Smooth muscle cell (in vitro differentiated cells): ENCODE results near the gene TRUB1. TPM values are rescaled to one million over a fixed set of nuclear protein-coding genes. Genes with fewer than 3 reads are reported as not detected.

Experiments used
- DNase-seq: peaks from one replicate; lab custom pipeline; 2025; ENCODE audit not compliant: unreplicated experiment; lab: John Stamatoyannopoulos, UW
- H2AFZ ChIP-seq: fragments of 200-600 bp; sonication (generic); 2 replicates; pipeline ENCODE4 v1.6.0; 2016; ENCODE audit warnings: antibody characterized with exemption, low read depth, mild to moderate bottlenecking
- H3F3A ChIP-seq: fragments of 200-600 bp; sonication (generic); 2 replicates; pipeline ENCODE4 v1.6.0; 2017; ENCODE audit warnings: antibody characterized with exemption, low read depth
- H3K27ac ChIP-seq: fragments of 200-600 bp; sonication (generic); 2 replicates; pipeline ENCODE4 v1.5.1; 2016; ENCODE audit warnings: low read depth, mild to moderate bottlenecking
- H3K27me3 ChIP-seq: fragments of 200-600 bp; sonication (generic); 2 replicates; pipeline ENCODE4 v1.6.1; 2016; ENCODE audit warnings: low read depth, mild to moderate bottlenecking
- H3K36me3 ChIP-seq: fragments of 200-600 bp; sonication (generic); 2 replicates; pipeline ENCODE4 v1.5.1; 2016; ENCODE audit warnings: low read depth
- H3K4me1 ChIP-seq: fragments of 200-600 bp; sonication (generic); 2 replicates; pipeline ENCODE4 v1.5.1; 2016; ENCODE audit warnings: low read depth
- H3K4me2 ChIP-seq: fragments of 200-600 bp; sonication (generic); 2 replicates; pipeline ENCODE4 v1.6.0; 2016; ENCODE audit warnings: mild to moderate bottlenecking
- H3K4me3 ChIP-seq: fragments of 200-600 bp; sonication (generic); 2 replicates; pipeline ENCODE4 v1.5.1; 2016; ENCODE audit warnings: mild to moderate bottlenecking
- H3K79me2 ChIP-seq: fragments of 200-600 bp; sonication (generic); 2 replicates; pipeline ENCODE4 v1.6.0; 2016; ENCODE audit warnings: low read depth, mild to moderate bottlenecking
- H3K9ac ChIP-seq: fragments of 200-600 bp; sonication (generic); 2 replicates; pipeline ENCODE4 v1.6.0; 2016; ENCODE audit warnings: low read depth
- H3K9me3 ChIP-seq: fragments of 200-600 bp; sonication (generic); replicated peaks from 2 replicates; pipeline ENCODE4 v1.5.1; 2016; ENCODE audit warnings: low read depth
- H4K20me1 ChIP-seq: fragments of 200-600 bp; sonication (generic); 2 replicates; pipeline ENCODE4 v1.6.0; 2016; ENCODE audit warnings: low read depth
- WGBS: methylation state at CpG from one replicate; pipeline ENCODE4 v1.1.7; 2016; ENCODE audit warnings: low lambda C conversion rate; 5-methylcytosine and 5-hydroxymethylcytosine counted together
- polyA plus RNA-seq: library from polyadenylated mRNA; unstranded; fragments of >200 nt; fragmentation: Nextera tagmentation; extraction: Ambion mirVana; gene quantifications from 2 replicates; pipeline ENCODE4 v1.2.1, GENCODE V29; 2016
- total RNA-seq: library from RNA; depleted of rRNA; stranded (reverse); fragments of >200 nt; gene quantifications from 2 replicates; pipeline ENCODE4 v1.2.3, GENCODE V29; 2014
- TF ChIP-seq, protein P1 (sequence below): fragments of 200-600 bp; sonication (generic); IDR thresholded peaks from 2 replicates; pipeline ENCODE4 v1.5.1; 2017; ENCODE audit warnings: borderline replicate concordance, mild to moderate bottlenecking, antibody characterized with exemption; ENCODE audit not compliant: insufficient read depth, poor library complexity, severe bottlenecking

Gene TRUB1
- total and polyA plus RNA-seq, 2 experiments from 2014 or later: 10.8 to 25.4 TPM

- H3K9me3 ChIP-seq: no peaks in the 10 kb centered on the region
- no peak overlapping the region for H3K27ac ChIP-seq
- H3K4me1 ChIP-seq: peaks cover 10% of the 10 kb centered on the region
- no peak overlapping the region for H3K9ac ChIP-seq
- 93% methylated on average over 4 of the region's 4 CpGs for WGBS
- peaks cover 48% of the 10 kb centered on the region for H3K79me2 ChIP-seq
- peaks cover 10% of the 10 kb centered on the region for H3K36me3 ChIP-seq
- H3K4me2 ChIP-seq: no peak overlapping the region
- H4K20me1 ChIP-seq: peaks cover 9% of the 10 kb centered on the region
- no peak for DNase-seq
- no peak overlapping the region for H3K4me3 ChIP-seq
- H3F3A ChIP-seq: no peaks in the 10 kb centered on the region
- H2AFZ ChIP-seq: no peak overlapping the region
- TF ChIP-seq, protein P1, sequence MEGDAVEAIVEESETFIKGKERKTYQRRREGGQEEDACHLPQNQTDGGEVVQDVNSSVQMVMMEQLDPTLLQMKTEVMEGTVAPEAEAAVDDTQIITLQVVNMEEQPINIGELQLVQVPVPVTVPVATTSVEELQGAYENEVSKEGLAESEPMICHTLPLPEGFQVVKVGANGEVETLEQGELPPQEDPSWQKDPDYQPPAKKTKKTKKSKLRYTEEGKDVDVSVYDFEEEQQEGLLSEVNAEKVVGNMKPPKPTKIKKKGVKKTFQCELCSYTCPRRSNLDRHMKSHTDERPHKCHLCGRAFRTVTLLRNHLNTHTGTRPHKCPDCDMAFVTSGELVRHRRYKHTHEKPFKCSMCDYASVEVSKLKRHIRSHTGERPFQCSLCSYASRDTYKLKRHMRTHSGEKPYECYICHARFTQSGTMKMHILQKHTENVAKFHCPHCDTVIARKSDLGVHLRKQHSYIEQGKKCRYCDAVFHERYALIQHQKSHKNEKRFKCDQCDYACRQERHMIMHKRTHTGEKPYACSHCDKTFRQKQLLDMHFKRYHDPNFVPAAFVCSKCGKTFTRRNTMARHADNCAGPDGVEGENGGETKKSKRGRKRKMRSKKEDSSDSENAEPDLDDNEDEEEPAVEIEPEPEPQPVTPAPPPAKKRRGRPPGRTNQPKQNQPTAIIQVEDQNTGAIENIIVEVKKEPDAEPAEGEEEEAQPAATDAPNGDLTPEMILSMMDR: no peak
- H3K27me3 ChIP-seq: no peaks in the 10 kb centered on the region
These were observed 25.9 kb downstream of the TRUB1 start for GRCh38 chr10:114963908-114964307.

DNA sequence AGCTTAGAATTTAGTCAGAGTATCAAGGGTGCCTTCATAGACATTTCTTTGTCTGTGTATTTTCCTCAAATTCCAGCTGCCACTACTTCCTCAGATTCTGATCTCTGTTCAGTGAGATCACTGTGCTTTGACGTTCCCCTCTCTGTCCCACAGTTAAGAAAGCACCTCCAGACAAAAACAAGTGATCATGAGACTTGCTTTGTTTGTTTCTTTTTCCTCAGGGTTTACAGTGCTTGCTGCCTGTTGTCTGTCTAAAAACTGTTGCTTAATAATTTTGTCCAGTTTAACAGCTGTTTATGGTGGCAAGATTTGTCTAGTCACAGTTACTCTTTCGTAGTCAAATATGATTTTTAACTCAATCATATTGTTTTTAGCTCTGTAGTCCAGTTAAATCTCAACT is 29.1 kb downstream of the TRUB1 start:
- peaks cover 4% of the 10 kb centered on the region for H3K36me3 ChIP-seq
- no peak overlapping the region for H3K4me3 ChIP-seq
- H3K79me2 ChIP-seq: peaks cover 43% of the 10 kb centered on the region
- no peaks in the 10 kb centered on the region for H3K27me3 ChIP-seq
- H4K20me1 ChIP-seq: peaks cover 15% of the 10 kb centered on the region
- DNase-seq: no peak
- peak overlapping the region; percentile 48 for H2AFZ ChIP-seq
- no peak overlapping the region for H3K9ac ChIP-seq
- peak overlapping the region; percentile 12 for H3K4me2 ChIP-seq
- 34% methylated on average over 2 of the region's 2 CpGs for WGBS
- no peaks in the 10 kb centered on the region for H3F3A ChIP-seq
- TF ChIP-seq, protein P1: no peak
- H3K27ac ChIP-seq: peak overlapping the region; percentile 57
- H3K9me3 ChIP-seq: no peaks in the 10 kb centered on the region
- peaks cover 21% of the 10 kb centered on the region for H3K4me1 ChIP-seq

DNA sequence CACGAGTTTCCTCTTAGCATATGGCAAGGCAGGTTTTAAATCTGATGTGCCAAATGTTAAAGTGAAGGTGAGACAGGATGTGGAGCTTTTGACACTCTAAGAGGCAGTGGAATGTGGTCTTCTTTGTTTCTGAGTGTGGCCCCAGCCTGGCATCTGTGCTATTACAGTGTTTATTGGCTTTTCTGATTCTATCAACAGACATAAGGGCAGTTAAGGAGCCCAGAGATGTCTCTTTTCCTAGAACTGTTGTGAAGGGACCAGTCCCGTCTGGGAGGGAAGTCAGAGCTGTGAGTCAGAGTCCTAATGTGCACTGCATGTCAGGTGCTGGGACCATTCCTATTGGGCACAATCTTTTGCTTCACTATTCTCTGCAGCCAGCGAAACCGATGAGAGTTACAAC is 32.5 kb downstream of the TRUB1 start:
- TF ChIP-seq, protein P1: no peak
- H3K4me3 ChIP-seq: no peak overlapping the region
- H2AFZ ChIP-seq: no peak overlapping the region
- DNase-seq: no peak
- no peaks in the 10 kb centered on the region for H3K36me3 ChIP-seq
- H3F3A ChIP-seq: no peaks in the 10 kb centered on the region
- no peak overlapping the region for H3K4me2 ChIP-seq
- no peak overlapping the region for H3K27ac ChIP-seq
- peaks cover 34% of the 10 kb centered on the region for H3K79me2 ChIP-seq
- peaks cover 15% of the 10 kb centered on the region for H4K20me1 ChIP-seq
- H3K4me1 ChIP-seq: peaks cover 44% of the 10 kb centered on the region
- H3K27me3 ChIP-seq: no peaks in the 10 kb centered on the region
- H3K9ac ChIP-seq: no peak overlapping the region
- 60% methylated on average over 4 of the region's 4 CpGs for whole genome bisulfite sequencing
- no peaks in the 10 kb centered on the region for H3K9me3 ChIP-seq

- TF ChIP-seq, protein P1: no peak
- no peak overlapping the region for H3K4me3 ChIP-seq
- H3K36me3 ChIP-seq: no peaks in the 10 kb centered on the region
- H3K9ac ChIP-seq: no peak overlapping the region
- no peaks in the 10 kb centered on the region for H3K9me3 ChIP-seq
- peaks cover 11% of the 10 kb centered on the region for H3K79me2 ChIP-seq
- no peak overlapping the region for H3K27ac ChIP-seq
- WGBS: 93% methylated on average over 5 of the region's 5 CpGs
- H3K27me3 ChIP-seq: no peaks in the 10 kb centered on the region
- peaks cover 12% of the 10 kb centered on the region for H4K20me1 ChIP-seq
- H3K4me1 ChIP-seq: peaks cover 34% of the 10 kb centered on the region
- no peak overlapping the region for H3K4me2 ChIP-seq
- H3F3A ChIP-seq: no peaks in the 10 kb centered on the region
- no peak overlapping the region for H2AFZ ChIP-seq
- DNase-seq: no peak
These were observed 35.3 kb downstream of the TRUB1 start for GRCh38 chr10:114973306-114973705.
